KOPT-K1 (cell line): ENCODE measurements around the gene TRUB2.

ENCODE experiments used
- H3K27ac ChIP-seq: fragments of 200-600 bp; sonication (generic); 2 replicates; pipeline ENCODE4 v1.5.1; 2016; ENCODE audit warnings: antibody characterized with exemption, mild to moderate bottlenecking, low read depth, low read length; ENCODE audit not compliant: poor library complexity, severe bottlenecking
- H3K36me3 ChIP-seq: fragments of 200-600 bp; sonication (generic); 2 replicates; pipeline ENCODE4 v1.5.1; 2017; ENCODE audit warnings: antibody characterized with exemption, mild to moderate bottlenecking, low read length, moderate library complexity; ENCODE audit not compliant: insufficient read depth
- H3K9me3 ChIP-seq: fragments of 200-600 bp; sonication (generic); 2 replicates; pipeline ENCODE4 v1.5.1; 2017; ENCODE audit warnings: antibody characterized with exemption, low read length, mild to moderate bottlenecking; ENCODE audit not compliant: insufficient read depth, poor library complexity, severe bottlenecking

Gene TRUB2

GRCh38 chr9:128275198-128276007 is 46.8 kb downstream of the TRUB2 start, which contains the start of gene GOLGA2:
GOLGA2 (minus strand) TSS chr9:128276007; CDS start chr9:128275976, 31 bp downstream.
- Histone ChIP-seq H3K36me3 (peaks cover 16% of the 10 kb centered on the region), H3K9me3 (no peaks in the 10 kb centered on the region), H3K27ac (peak within 1 kb of the TSS; percentile 71)

DNA sequence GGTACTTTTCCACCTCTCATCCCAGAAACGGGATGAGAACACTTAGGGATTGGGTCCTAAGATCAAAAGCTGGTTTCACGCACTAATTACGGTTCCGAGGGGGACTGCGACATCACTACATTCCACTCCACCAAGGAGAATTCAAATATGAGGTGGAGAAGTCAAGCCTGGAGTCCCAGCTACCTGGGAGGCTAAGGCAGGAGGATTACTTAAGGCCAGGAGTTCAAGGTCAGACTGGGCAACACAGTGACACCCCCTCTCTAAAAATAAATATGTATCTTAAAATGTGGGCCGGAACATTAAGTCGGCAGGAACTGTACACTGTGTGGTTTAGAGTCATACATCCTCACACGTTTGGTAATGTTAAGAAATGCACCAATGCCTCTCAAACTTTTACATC is 48.0 kb downstream of the TRUB2 start:
- Histone ChIP-seq H3K27ac (no peak overlapping the region), H3K36me3 (peaks cover 16% of the 10 kb centered on the region)

GRCh38 chr9:128271512-128271911 is 50.7 kb downstream of the TRUB2 start:
- Histone ChIP-seq H3K36me3 (peaks cover 36% of the 10 kb centered on the region), H3K27ac (no peak overlapping the region)

More for the DNA sequence above, 48.0 kb downstream of the TRUB2 start:
- no peaks in the 10 kb centered on the region for H3K9me3 ChIP-seq

GRCh38 chr9:128271112-128271511 is 51.1 kb downstream of the TRUB2 start:
- Histone ChIP-seq H3K36me3 (peaks cover 40% of the 10 kb centered on the region), H3K9me3 (no peaks in the 10 kb centered on the region), H3K27ac (no peak overlapping the region)

More at GRCh38 chr9:128271512-128271911, 50.7 kb downstream of the TRUB2 start:
- H3K9me3 ChIP-seq = no peaks in the 10 kb centered on the region

- H3K27ac ChIP-seq = no peak overlapping the region
- H3K9me3 ChIP-seq = no peaks in the 10 kb centered on the region
- peaks cover 56% of the 10 kb centered on the region for H3K36me3 ChIP-seq
These were observed 55.2 kb downstream of the TRUB2 start for GRCh38 chr9:128266868-128267590.

GRCh38 chr9:128265348-128265847 is 56.8 kb downstream of the TRUB2 start:
- Histone ChIP-seq H3K36me3 (peaks cover 58% of the 10 kb centered on the region), H3K27ac (no peak overlapping the region), H3K9me3 (no peaks in the 10 kb centered on the region)

- Histone ChIP-seq H3K9me3 (no peaks in the 10 kb centered on the region), H3K27ac (no peak overlapping the region), H3K36me3 (peaks cover 75% of the 10 kb centered on the region)
These were observed 59.6 kb downstream of the TRUB2 start for GRCh38 chr9:128262687-128263086.

GRCh38 chr9:128260340-128260739 is 61.9 kb downstream of the TRUB2 start:
- H3K9me3 ChIP-seq = no peaks in the 10 kb centered on the region
- H3K27ac ChIP-seq = no peak overlapping the region
- peaks cover 61% of the 10 kb centered on the region for H3K36me3 ChIP-seq

DNA sequence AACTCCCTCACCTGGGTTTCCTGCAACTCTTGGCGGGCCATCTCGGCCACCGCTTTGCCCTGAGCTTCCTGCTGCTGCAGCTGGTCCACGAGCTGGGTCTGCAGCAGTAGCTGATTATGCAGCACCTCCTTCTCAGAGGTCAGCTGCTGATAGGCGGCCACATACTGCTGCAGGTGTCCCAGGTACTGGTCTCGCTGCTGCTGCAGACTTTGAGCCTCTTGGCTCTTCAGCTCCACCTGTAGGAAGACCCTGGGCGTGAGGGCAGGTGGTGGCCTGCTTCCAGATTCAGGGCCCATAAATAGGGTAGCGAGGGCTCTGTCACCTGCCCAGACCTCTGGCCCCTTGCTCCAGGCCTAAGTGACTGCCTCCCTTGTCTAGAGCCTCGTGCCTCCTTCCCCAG is 63.1 kb downstream of the TRUB2 start:
- Histone ChIP-seq H3K9me3 (no peaks in the 10 kb centered on the region), H3K27ac (no peak overlapping the region), H3K36me3 (peaks cover 59% of the 10 kb centered on the region)

- no peak overlapping the region for H3K27ac ChIP-seq
- peaks cover 59% of the 10 kb centered on the region for H3K36me3 ChIP-seq
- no peaks in the 10 kb centered on the region for H3K9me3 ChIP-seq
These were observed 63.9 kb downstream of the TRUB2 start for GRCh38 chr9:128258326-128258725.

DNA sequence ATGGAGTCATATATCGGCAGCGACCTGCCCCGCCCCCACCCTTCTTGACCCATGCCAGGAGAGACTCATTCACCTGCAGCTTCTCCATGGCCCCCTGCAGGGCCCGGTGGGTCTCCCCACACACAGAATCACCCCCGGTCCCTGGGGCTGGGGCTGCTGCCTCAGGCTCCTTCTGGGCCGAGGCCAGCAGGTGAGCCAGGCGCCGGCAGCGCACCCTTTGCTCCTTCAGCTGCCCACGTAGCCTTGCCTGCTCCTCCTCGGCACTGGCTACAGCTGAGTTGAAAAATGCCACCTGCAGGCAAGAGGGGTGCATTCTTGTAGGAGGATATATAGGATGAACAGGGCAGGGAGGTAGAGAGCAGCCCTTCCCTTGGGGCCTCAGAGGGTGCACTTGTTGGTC is 64.3 kb downstream of the TRUB2 start:
- Histone ChIP-seq H3K36me3 (peaks cover 57% of the 10 kb centered on the region), H3K9me3 (no peaks in the 10 kb centered on the region), H3K27ac (no peak overlapping the region)

DNA sequence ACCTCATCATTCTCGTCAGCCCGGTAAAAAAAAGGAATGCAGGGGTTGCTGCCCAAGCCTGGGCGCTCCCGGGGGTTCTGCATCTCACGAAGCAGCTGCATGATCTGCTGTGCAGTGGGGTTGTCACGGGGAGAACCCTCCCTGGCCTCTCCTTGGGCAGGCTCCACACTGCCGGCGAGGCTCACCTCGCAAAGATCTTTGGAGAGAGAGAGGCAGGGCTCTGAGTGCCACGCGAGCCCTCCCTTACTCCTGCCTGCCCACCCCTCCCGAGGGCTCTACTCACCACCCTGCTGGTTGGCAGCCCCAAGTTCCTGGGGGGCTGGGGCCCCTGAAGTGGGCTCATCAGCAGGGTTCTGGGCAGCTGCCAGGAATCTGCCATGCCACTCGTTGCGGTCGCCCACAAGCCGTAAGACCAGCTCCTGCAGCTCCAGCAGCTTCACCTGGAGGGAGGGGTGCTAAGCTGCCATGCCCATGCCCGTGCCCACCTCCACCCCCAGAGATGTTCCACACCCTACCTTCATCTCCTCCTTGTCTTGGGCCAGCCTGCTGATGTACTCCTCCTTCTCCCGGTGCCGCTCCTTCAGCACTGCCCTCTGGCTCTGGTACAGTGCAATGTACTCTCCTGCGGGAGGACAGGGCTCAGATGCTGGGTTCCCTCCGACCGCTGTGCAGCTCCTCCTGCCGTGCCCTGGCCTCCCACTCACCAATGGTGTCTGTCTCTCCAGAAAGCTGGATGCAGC is 65.0 kb downstream of the TRUB2 start:
- peaks cover 50% of the 10 kb centered on the region for H3K36me3 ChIP-seq
- no peaks in the 10 kb centered on the region for H3K9me3 ChIP-seq
- H3K27ac ChIP-seq = no peak overlapping the region
